Sigmoid colon (tissue), 7 donors: ENCODE data around the gene RNF126. TPM values are rescaled to one million over a fixed set of nuclear protein-coding genes. Genes with fewer than 3 reads are reported as not detected.
"Not testable (repeated sequence)": the region's sequence is repeated elsewhere in the genome, so short reads cannot be mapped to it uniquely, and the experiment has no call there.

Experiments
- DNase-seq: peaks from one replicate; pipeline ENCODE4 v3.0.0-alpha.2; 2019
- H3K27ac ChIP-seq, 4 donors: fragments of 200-600 bp; sonication (generic); one replicate each; pipeline ENCODE4 v1.5.1; 2016 to 2019; ENCODE audit warnings: mild to moderate bottlenecking in 1 of 4
- H3K27me3 ChIP-seq, 3 donors: fragments of 200-600 bp; sonication (generic); one replicate each; pipeline ENCODE4 v1.5.1; 2019; ENCODE audit warnings: mild to moderate bottlenecking in 1 of 3
- H3K36me3 ChIP-seq, 4 donors: fragments of 200-600 bp; sonication (generic); one replicate each; pipeline ENCODE4 v1.5.1; 2016 to 2019
- H3K4me1 ChIP-seq, 4 donors: fragments of 200-600 bp; sonication (generic); one replicate each; pipeline ENCODE4 v1.5.1; 2017 to 2019
- H3K4me3 ChIP-seq, 4 donors: fragments of 200-600 bp; sonication (generic); one replicate each; pipeline ENCODE4 v1.5.1; 2017 to 2019; ENCODE audit warnings: mild to moderate bottlenecking in 2 of 4, moderate library complexity in 1 of 4
- H3K9me3 ChIP-seq, 4 donors: fragments of 200-600 bp in 3 of 4; sonication (generic) in 3 of 4; one replicate each; pipeline versions ENCODE4 v1.5.1 to v1.6.1; 2013 to 2019
- EP300 ChIP-seq, 4 donors: sonication (generic); formaldehyde crosslinking; IDR thresholded peaks; one replicate each; pipeline ENCODE4 v1.6.1; 2017; ENCODE audit warnings: antibody characterized with exemption in 4 of 4
- POLR2A ChIP-seq, 2 donors: fragments of 450-650 bp; IDR thresholded peaks; one replicate each; pipeline ENCODE4 v1.6.1; 2016; ENCODE audit warnings: antibody characterized with exemption in 2 of 2, mild to moderate bottlenecking in 2 of 2, moderate library complexity in 2 of 2
- POLR2AphosphoS5 ChIP-seq, 4 donors: sonication (generic); formaldehyde crosslinking; IDR thresholded peaks; one replicate each; pipeline ENCODE4 v1.6.1; 2017; ENCODE audit warnings: antibody characterized with exemption in 4 of 4
- WGBS, 2 donors: extraction: QIAGEN DNeasy Blood & Tissue Kit; methylation state at CpG; one replicate each; pipeline ENCODE4 v1.1.7; 2013; 5-methylcytosine and 5-hydroxymethylcytosine counted together
- intact Hi-C: fragments of 100-400 bp; cut with DNase I; formaldehyde crosslinking; loops from one replicate; pipeline ENCODE4 v1.15.1; 2023
- polyA plus RNA-seq, 3 donors: library from polyadenylated mRNA; stranded (reverse); fragments of 200-250 nt; gene quantifications; one replicate each; pipeline ENCODE4 v1.2.3, GENCODE V29; 2013
- total RNA-seq, 4 donors: library from RNA; depleted of rRNA; stranded (reverse); fragments of >200 nt; gene quantifications; one replicate each; pipeline ENCODE4 v1.1.0, GENCODE V29; 2016
- TF ChIP-seq, protein P1 (sequence below), 4 experiments: fragments of 450-650 bp in 3 of 4; fragments of 200-600 bp in 1 of 4; IDR thresholded peaks; one replicate each; pipeline ENCODE4 v1.5.1; 2016 to 2019; ENCODE audit warnings: antibody characterized with exemption in 4 of 4, mild to moderate bottlenecking in 3 of 4, moderate library complexity in 2 of 4
- donor health status: healthy with polysubstance abuse.
- donor health status: Bipolar disorder and iron deficiency.
- donor health status: healthy.

Gene RNF126
- total and polyA plus RNA-seq, 7 donors, result 33.5 to 58.8 (median 55.3) TPM

DNA sequence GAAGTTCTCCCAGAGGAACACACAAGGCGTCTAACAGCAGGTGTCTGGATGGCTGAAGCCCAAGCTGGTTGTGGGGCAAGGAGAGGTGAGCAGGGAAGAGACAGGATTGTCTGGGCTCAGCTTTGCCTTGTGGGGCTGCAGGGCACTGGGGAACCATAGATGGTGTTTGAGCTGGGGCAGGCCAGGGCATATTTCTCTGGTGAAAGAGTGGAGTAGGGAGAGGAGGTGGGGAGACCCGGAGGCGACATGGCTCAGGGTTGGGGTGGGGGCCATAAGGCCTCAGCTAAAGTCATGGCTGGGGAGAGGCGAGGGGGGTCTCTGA, 40.3 kb upstream of the RNF126 start:
- Histone ChIP-seq H3K36me3 (no peaks in the 10 kb centered on the region), H3K27ac (peak overlapping the region in 1 of 4 donors; percentile 38), H3K4me1 (peaks cover 0 to 25% (median 10%) of the 10 kb centered on the region in 4 donors), H3K27me3 (peaks cover 0 to 28% (median 19%) of the 10 kb centered on the region in 3 donors), H3K9me3 (no peaks in the 10 kb centered on the region), H3K4me3 (peak overlapping the region in 3 of 4 donors; percentile 7 to 30 (median 18))
- WGBS, 2 donors, result 31 to 37% methylated on average over 4 of the region's 4 CpGs
- intact Hi-C loops, result no loop called here
- no peak for DNase-seq
- TF ChIP-seq POLR2A (IDR thresholded peaks at IDR 0.05) (no peak), POLR2AphosphoS5 (IDR thresholded peaks at IDR 0.05) (no peak), EP300 (IDR thresholded peaks at IDR 0.05) (no peak)
- TF ChIP-seq, protein P1, sequence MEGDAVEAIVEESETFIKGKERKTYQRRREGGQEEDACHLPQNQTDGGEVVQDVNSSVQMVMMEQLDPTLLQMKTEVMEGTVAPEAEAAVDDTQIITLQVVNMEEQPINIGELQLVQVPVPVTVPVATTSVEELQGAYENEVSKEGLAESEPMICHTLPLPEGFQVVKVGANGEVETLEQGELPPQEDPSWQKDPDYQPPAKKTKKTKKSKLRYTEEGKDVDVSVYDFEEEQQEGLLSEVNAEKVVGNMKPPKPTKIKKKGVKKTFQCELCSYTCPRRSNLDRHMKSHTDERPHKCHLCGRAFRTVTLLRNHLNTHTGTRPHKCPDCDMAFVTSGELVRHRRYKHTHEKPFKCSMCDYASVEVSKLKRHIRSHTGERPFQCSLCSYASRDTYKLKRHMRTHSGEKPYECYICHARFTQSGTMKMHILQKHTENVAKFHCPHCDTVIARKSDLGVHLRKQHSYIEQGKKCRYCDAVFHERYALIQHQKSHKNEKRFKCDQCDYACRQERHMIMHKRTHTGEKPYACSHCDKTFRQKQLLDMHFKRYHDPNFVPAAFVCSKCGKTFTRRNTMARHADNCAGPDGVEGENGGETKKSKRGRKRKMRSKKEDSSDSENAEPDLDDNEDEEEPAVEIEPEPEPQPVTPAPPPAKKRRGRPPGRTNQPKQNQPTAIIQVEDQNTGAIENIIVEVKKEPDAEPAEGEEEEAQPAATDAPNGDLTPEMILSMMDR (IDR thresholded peaks at IDR 0.05), result no peak

DNA sequence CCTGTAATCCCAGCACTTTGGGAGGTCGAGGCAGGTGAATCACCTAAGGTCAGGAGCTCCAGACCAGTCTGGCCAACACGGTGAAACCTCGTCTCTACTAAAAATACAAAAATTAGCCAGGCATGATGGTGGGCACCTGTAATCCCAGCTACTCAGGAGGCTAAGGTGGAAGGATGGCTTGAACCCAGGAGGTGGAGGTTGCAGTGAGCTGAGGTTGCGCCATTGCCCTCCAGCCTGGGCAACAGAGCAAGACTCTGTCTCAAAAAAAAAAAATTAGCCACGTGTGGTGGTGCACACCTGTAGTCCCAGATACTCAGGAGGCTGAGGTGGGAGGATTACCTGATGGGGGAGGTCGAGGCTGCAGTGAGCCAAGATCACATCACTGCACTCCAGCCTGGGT, 39.8 kb upstream of the RNF126 start:
- Histone ChIP-seq H3K4me3 (peak overlapping the region in 2 of 4 donors; percentile 18 to 30), H3K27me3 (peaks cover 0 to 28% (median 19%) of the 10 kb centered on the region in 3 donors), H3K4me1 (peaks cover 0 to 21% (median 8%) of the 10 kb centered on the region in 4 donors)
- H3K36me3 ChIP-seq, H3K27ac ChIP-seq, intact Hi-C loops, DNase-seq, H3K9me3 ChIP-seq: not testable (repeated sequence)
- 70 to 82% methylated on average over 6 of the region's 6 CpGs for WGBS, 2 donors

DNA sequence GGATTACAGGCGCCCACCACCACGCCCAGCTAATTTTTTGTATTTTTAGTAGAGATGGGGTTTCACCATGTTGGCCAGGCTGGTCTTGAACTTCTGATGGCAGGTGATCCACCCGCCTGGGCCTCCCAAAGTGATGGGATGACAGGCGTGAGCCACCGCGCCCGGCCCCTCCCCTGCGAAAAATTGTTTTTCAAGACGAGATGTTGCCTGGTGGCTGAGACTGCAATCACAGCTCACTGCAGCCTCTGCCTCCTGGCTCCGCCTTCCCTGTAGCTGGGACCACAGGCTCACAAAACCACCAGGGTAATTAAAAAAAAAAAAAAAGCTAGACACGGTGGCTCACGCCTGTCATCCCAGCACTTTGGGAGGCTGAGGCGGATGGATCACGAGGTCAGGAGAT, 36.9 kb upstream of the RNF126 start:
- Histone ChIP-seq H3K4me1 (peaks cover 0 to 13% (median 6%) of the 10 kb centered on the region in 4 donors), H3K27me3 (peaks cover 5 to 46% (median 32%) of the 10 kb centered on the region in 3 donors)
- intact Hi-C loops, H3K36me3 ChIP-seq, DNase-seq, H3K27ac ChIP-seq, H3K4me3 ChIP-seq, H3K9me3 ChIP-seq: not testable (repeated sequence)
- WGBS, 2 donors, result 63 to 69% methylated on average over 14 of the region's 14 CpGs

DNA sequence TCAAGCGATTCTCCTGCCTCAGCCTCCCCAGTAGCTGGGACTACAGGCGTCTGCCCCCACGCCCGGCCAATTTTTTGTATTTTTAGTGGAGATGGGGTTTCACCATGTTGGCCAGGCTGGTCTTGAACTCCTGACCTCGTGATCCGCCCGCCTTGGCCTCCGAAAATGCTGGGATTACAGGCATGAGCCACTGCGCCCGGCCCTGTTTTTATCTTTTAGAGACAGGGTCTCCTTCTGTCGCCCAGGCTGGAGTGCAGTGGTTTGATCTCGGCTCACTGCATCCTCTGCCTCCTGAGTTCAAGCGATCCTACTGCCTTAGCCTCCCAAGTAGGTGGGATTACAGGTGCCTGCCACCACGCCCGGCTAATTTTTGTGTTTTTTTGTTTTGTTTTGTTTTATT, 35.5 kb upstream of the RNF126 start:
- H3K4me3 ChIP-seq, H3K4me1 ChIP-seq, H3K36me3 ChIP-seq, H3K27ac ChIP-seq, intact Hi-C loops, H3K9me3 ChIP-seq, DNase-seq: not testable (repeated sequence)
- peaks cover 5 to 43% (median 20%) of the 10 kb centered on the region in 3 donors for H3K27me3 ChIP-seq
- whole genome bisulfite sequencing, 2 donors, result 87 to 91% methylated on average over 15 of the region's 15 CpGs

DNA sequence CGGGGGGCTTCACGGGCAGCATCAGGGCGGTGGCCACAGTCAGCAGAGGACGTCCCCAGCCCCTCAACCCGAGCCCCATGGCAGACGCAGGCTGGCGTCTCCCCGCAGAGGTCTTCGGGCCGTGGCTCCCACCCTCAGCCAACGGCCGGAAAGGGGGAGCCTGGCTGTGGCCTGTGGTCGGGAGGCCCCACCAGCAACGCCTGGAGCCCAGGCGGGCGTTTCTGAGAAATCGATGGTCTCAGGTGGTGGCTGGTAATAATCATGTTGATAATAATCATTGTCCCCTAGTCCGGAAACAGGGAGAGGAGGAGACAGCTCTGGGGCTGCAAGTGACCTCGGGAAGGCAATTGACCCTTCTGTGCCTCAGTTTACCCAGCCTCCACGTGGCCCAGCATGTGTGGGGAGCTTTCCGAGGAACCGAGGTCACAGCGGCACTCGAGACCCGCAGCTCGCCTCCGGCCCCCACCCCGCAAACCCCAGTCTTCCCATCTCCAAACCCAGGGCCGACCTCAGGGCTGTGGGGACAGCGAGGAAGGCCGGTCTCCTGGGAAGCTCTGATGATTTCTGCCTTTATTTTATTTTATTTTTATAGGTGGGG, 32.4 kb upstream of the RNF126 start, which contains the start of gene PRSS57:
Gene PRSS57, minus strand, starts transcription at position 101 of the 598 bp plus-strand sequence. Its CDS starts 22 bp downstream, at position 79.
- Histone ChIP-seq H3K4me1 (no peaks in the 10 kb centered on the region), H3K36me3 (no peaks in the 10 kb centered on the region), H3K27me3 (peaks cover 5 to 26% (median 12%) of the 10 kb centered on the region in 3 donors), H3K27ac (no peak within 1 kb of the TSS), H3K9me3 (no peaks in the 10 kb centered on the region), H3K4me3 (no peak within 1 kb of the TSS)
- no peak for DNase-seq
- intact Hi-C loops, result no loop called here
- TF ChIP-seq POLR2AphosphoS5 (IDR thresholded peaks at IDR 0.05) (no peak), EP300 (IDR thresholded peaks at IDR 0.05) (no peak), POLR2A (IDR thresholded peaks at IDR 0.05) (no peak)
- TF ChIP-seq, protein P1 (IDR thresholded peaks at IDR 0.05), result no peak
- WGBS, 2 donors, result 43 to 65% methylated on average over 31 of the region's 31 CpGs

DNA sequence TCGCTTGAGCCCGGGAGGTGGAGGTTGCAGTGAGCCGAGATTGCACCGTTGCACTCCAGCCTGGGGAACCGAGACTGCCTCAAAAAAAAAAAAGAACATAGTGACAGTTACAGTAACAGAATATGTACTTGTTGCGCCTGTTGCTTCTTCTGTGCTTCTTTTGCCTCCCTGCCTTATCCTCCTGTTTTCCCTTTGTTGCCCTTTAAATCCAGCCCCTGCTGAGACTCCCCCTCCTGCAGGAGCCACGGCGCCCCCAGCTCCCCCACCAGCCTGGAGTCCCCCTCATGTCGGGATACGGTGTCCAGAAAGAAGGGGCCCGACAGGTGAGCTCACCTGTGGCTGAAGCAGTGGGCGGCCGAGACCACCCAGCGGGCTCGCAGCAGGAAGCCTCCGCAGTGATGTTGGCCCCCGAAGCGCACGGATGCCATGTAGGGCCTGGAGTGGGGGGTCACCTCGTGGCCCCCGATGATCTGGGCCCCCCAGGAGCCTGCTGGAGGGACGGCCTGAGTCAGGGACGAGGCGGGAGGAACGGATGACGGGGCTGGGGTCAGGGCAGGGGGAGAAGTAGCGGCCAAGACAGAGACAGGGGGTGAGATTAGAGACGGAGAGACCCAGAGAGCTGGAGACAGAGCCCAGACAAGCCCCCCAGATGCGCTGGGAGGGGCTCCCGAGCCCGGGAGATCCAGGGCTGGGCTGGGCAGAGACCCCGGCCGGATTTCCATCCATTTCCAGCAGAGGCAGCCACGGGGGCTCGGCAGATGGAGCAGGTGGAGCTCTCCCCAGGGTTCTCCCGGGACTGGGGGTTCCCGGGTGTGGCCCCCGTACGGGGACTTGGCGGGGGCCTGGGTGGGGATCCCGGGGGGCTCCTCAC, 31.7 kb upstream of the RNF126 start:
- H3K27me3 ChIP-seq, result peaks cover 5 to 26% (median 12%) of the 10 kb centered on the region in 3 donors
- no peak overlapping the region for H3K4me3 ChIP-seq
- H3K27ac ChIP-seq, result no peak overlapping the region
- H3K4me1 ChIP-seq, result no peaks in the 10 kb centered on the region
- TF ChIP-seq POLR2A (IDR thresholded peaks at IDR 0.05), result no peak
- no peak for TF ChIP-seq POLR2AphosphoS5 (IDR thresholded peaks at IDR 0.05)
- no peak for TF ChIP-seq EP300 (IDR thresholded peaks at IDR 0.05)
- TF ChIP-seq, protein P1 (IDR thresholded peaks at IDR 0.05), result no peak
- intact Hi-C loops, result no loop called here
- 34 to 50% methylated on average over 41 of the region's 41 CpGs for WGBS, 2 donors
- no peak for DNase-seq
- no peaks in the 10 kb centered on the region for H3K36me3 ChIP-seq
- no peaks in the 10 kb centered on the region for H3K9me3 ChIP-seq
